Activated CD8-positive, alpha-beta memory T cell treated with anti-CD3 and anti-CD28 coated beads for 36 hours (primary cell): ENCODE data around the gene KIF4A. TPM values are rescaled to one million over a fixed set of nuclear protein-coding genes. Genes with fewer than 3 reads are reported as not detected.
"Not testable (repeated sequence)": the region's sequence is repeated elsewhere in the genome, so short reads cannot be mapped to it uniquely, and the experiment has no call there.

Experiments
- CTCF ChIA-PET: fragments of 350-600 bp; sonication (Branson Sonifier 250); formaldehyde crosslinking; loops from one replicate; lab custom pipeline; 2021; ENCODE audit warnings: antibody characterized with exemption; lab: Charles Lee
- POLR2A ChIA-PET: fragments of 350-600 bp; sonication (Branson Sonifier 250); formaldehyde crosslinking; loops from one replicate; lab custom pipeline; 2021; ENCODE audit warnings: antibody characterized with exemption; lab: Charles Lee
- total RNA-seq, 2 experiments: library from RNA; stranded (reverse); gene quantifications; one replicate each; pipeline ENCODE4 v1.2.3, GENCODE V29; 2021

KIF4A gene
- total RNA-seq, 2 experiments from 2014 or later, result 18.7 to 19.7 TPM

- POLR2A ChIA-PET, result no interaction called here
Observed at GRCh38 chrX:70360366-70360765, 70.5 kb downstream of the KIF4A start.

GRCh38 chrX:70368731-70369130, 78.8 kb downstream of the KIF4A start:
- CTCF ChIA-PET, POLR2A ChIA-PET: not testable (repeated sequence)

More at GRCh38 chrX:70360366-70360765, 70.5 kb downstream of the KIF4A start:
- CTCF ChIA-PET, result no interaction called here

DNA sequence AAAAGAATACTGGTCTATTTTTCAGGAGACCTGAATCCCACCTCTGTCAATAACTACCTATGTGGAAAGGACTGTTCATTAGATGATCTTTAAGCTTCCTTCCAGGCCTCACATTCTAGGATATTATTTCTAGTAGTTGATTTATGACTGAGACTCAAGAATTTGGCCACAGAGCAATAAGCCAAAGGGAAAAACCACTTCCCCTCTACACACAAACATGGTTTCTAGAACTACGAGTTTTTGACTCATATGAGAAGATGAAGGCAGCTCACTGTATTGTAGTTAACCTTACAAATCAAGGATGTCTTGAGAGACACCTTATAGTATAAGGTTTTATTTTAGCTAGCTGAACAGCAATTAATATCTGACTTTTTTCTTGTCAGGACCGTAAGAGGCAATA, 96.3 kb downstream of the KIF4A start:
- ChIA-PET CTCF (no interaction called here), POLR2A (no interaction called here)

DNA sequence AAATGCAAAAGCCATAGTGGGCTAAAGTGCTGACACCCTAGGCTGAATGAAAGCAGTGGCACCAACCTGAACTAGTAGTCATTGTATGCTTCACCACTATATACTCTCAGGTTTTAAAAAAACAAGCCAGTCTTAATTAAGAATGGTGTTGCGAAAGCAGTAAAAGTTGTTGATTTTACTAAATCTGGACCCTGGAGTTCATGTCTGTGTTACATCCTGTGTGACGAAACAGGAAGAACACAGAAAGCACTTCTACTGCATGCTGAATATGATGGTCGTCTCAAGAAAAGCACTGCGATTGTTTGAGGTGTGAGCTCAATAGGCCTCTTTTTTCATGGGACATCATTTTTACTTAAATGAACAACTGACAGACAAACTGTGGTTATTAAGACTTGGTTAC, 109.0 kb downstream of the KIF4A start:
- CTCF ChIA-PET, result no interaction called here
- POLR2A ChIA-PET, result no interaction called here

GRCh38 chrX:70400181-70400580, 110.3 kb downstream of the KIF4A start:
- CTCF ChIA-PET, POLR2A ChIA-PET: not testable (repeated sequence)

- ChIA-PET CTCF (no interaction called here), POLR2A (no interaction called here)
Observed at GRCh38 chrX:70402721-70403120, 112.8 kb downstream of the KIF4A start.

GRCh38 chrX:70405003-70405402, 115.1 kb downstream of the KIF4A start:
- POLR2A ChIA-PET, result no interaction called here
- CTCF ChIA-PET, result no interaction called here

- ChIA-PET CTCF (no interaction called here), POLR2A (no interaction called here)
Observed at GRCh38 chrX:70410921-70411320, 121.0 kb downstream of the KIF4A start.

GRCh38 chrX:70411475-70411874, 121.6 kb downstream of the KIF4A start:
- POLR2A ChIA-PET, result no interaction called here
- CTCF ChIA-PET, result no interaction called here

GRCh38 chrX:70421618-70422017, 131.7 kb downstream of the KIF4A start:
- ChIA-PET POLR2A (no interaction called here), CTCF (no interaction called here)

DNA sequence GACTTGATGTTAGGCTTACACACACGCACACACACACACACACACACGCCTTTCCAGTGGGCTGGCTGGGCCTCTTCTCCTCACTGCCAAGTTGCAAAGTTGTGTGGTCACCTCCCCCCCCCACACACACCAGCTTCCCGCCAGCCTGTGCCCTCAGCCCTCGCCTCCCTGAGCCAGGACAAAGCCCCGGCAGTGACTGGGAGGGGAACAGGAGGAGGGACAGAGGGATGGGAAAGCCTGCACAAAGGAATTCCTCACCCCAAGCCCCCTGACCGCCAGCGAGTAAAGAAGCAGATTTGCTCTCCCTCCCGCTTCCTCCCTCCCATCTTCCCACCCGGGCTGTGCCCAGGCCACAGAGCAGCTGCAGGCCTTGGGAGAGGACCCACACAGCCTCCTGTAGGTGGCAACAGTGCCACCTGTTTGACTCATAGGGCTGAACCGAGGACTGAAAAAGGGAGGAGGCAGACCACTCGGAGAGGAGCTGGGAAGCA, 133.0 kb downstream of the KIF4A start, which contains the start of gene GDPD2:
Gene GDPD2 (plus strand): TSS at position 464 of the 491 bp plus-strand sequence. CDS start 1,671 bp downstream, outside the sequence.
- ChIA-PET CTCF (interaction anchor here (0.9 kb wide), 1 partner anchor 11 kb away, joined by 3 read pairs; no protein-coding TSS in a partner anchor), POLR2A (no interaction called here)

- ChIA-PET POLR2A (no interaction called here), CTCF (no interaction called here)
Observed at GRCh38 chrX:70423936-70424675, 134.2 kb downstream of the KIF4A start.

DNA sequence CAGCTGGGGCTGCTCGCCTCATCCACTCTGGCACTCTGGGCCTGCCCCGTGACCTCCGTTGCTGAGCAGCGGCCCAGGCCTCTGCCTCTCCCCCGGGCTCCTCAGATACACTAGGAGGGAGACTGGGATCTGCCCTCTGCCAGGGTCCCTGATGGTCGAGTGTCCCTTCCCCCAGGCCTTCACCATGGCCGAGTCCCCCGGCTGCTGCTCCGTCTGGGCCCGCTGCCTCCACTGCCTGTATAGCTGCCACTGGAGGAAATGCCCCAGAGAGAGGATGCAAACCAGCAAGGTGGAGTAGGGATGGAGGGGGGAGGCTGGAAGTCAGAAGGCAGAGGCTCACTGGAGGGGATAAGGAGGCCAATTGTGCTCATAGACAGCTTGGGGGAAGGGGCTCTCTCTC, 134.9 kb downstream of the KIF4A start:
- ChIA-PET CTCF (interaction anchor here (0.5 kb wide), 1 partner anchor 1341 kb away, joined by 3 read pairs; no protein-coding TSS in a partner anchor), POLR2A (interaction anchor here (0.8 kb wide), 1 partner anchor 153 kb away, joined by 6 read pairs; no protein-coding TSS in a partner anchor)

- CTCF ChIA-PET, result no interaction called here
- POLR2A ChIA-PET, result no interaction called here
Observed at GRCh38 chrX:70426286-70427278, 136.7 kb downstream of the KIF4A start.

- ChIA-PET CTCF (no interaction called here), POLR2A (no interaction called here)
Observed at GRCh38 chrX:70427365-70427764, 137.5 kb downstream of the KIF4A start.

- POLR2A ChIA-PET, result no interaction called here
- CTCF ChIA-PET, result no interaction called here
Observed at GRCh38 chrX:70429759-70430158, 139.9 kb downstream of the KIF4A start.

- POLR2A ChIA-PET, result interaction anchor here (0.9 kb wide), 1 partner anchor 22 kb away, joined by 3 read pairs; no protein-coding TSS in a partner anchor
- CTCF ChIA-PET, result interaction anchor here (1.2 kb wide), 1 partner anchor 10 kb away, joined by 3 read pairs; the partner anchor contains the start of gene GDPD2
Observed at GRCh38 chrX:70432936-70433847, 143.3 kb downstream of the KIF4A start.

DNA sequence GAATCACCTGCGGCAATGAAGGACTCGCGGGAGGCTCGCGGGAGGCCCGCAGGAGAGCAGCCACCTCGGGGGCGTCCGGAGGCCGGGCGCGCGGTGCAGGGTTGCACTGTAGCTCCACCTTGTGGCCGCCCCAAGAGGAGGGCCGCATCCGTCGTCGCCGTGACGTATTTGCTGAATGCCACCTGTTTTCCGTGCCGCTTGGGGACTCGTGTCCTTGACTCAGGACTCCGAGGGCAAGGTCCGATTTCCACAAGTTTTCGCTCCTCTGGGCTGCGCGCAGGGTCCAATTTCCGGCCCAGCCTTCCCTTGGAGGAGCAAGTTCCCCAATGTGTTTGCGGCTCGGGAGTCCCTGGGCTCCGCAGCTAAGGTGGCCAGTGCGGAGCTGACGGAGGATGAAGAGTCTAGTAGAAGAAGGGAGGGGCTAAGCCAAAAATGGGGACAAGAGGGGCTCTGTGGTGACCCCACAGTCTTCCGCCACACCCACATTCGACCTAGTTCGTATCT, 144.0 kb downstream of the KIF4A start:
- POLR2A ChIA-PET, result interaction anchor here (0.9 kb wide), 1 partner anchor 21 kb away, joined by 3 read pairs; no protein-coding TSS in a partner anchor
- CTCF ChIA-PET, result interaction anchor here (1.2 kb wide), 1 partner anchor 11 kb away, joined by 3 read pairs; the partner anchor contains the start of gene GDPD2
